Ureter (tissue), 1 donor: ENCODE measurements around the gene APP. TPM values are rescaled to one million over a fixed set of nuclear protein-coding genes. Genes with fewer than 3 reads are reported as not detected.
"Not testable (repeated sequence)": the region's sequence is repeated elsewhere in the genome, so short reads cannot be mapped to it uniquely, and the experiment has no call there.

Experiments
- DNase-seq: peaks from one replicate; pipeline ENCODE4 v3.0.0-alpha.2; 2020; ENCODE audit warnings: low spot score
- total RNA-seq: library from RNA; stranded (reverse); gene quantifications from one replicate; pipeline ENCODE4 v1.2.4, GENCODE V29; 2023
- donor health status: DM: yes; HTN: yes; CAD: no.

The APP gene
- total RNA-seq, 1 donor from 2014 or later, result 491 TPM

- DNase-seq, result no peak
Observed at GRCh38 chr21:26099610-26100219, 70.9 kb downstream of the APP start.

DNA sequence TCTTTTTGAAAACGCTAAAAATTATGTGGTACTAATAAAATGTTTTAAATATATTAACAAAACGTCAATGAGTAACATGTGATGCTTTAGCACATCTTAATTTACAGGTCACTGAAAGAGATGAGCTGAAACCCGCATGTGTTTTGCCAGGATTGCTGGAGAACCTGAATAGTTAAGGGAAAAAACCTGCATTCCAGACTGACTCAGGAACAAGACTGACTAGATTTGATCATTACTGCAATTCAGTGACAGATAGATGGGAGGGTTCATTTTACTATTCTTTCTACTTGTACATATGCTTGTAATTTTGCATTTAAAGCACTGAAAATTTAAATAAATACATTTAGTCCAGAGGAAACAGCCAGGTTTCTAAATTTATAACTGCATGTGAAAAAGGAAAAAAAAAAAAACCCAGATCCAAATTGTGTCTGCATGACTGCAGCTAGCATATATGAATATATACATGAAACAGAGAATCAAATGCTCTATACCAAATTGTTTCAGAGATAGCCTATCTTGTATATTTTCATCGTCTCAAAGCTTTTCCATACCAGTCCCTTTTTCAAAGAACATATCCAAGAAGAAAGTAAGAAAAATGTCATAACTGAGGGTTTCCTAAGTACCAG lies 71.7 kb downstream of the APP start:
- DNase-seq, result no peak

GRCh38 chr21:26097475-26097874 lies 73.1 kb downstream of the APP start:
- DNase-seq, result no peak

GRCh38 chr21:26096494-26097371 lies 73.8 kb downstream of the APP start:
- DNase-seq, result no peak

DNA sequence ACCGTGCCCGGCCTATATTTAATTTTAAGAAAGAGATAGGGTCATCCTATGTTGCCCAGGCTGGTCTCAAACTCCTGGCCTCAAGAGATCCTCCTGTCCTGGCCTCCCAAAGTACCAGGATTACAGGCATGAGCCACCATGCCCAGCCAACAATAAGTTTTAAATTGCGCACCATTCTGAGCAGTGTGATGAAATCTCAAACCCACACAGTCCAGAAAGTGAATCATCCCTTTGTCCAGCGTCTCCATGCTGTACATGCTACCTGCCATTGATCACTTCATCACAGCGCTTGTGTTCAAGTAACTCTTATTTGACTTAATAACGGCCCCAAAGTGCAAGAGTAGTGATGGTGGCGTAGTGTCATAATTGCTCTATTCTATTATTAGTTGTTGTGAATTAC lies 75.4 kb downstream of the APP start:
- no peak for DNase-seq

GRCh38 chr21:26093122-26093521 lies 77.4 kb downstream of the APP start:
- no peak for DNase-seq

- no peak for DNase-seq
Observed at GRCh38 chr21:26091480-26092018, 79.0 kb downstream of the APP start.

GRCh38 chr21:26089730-26090129 lies 80.8 kb downstream of the APP start:
- DNase-seq, result no peak

DNA sequence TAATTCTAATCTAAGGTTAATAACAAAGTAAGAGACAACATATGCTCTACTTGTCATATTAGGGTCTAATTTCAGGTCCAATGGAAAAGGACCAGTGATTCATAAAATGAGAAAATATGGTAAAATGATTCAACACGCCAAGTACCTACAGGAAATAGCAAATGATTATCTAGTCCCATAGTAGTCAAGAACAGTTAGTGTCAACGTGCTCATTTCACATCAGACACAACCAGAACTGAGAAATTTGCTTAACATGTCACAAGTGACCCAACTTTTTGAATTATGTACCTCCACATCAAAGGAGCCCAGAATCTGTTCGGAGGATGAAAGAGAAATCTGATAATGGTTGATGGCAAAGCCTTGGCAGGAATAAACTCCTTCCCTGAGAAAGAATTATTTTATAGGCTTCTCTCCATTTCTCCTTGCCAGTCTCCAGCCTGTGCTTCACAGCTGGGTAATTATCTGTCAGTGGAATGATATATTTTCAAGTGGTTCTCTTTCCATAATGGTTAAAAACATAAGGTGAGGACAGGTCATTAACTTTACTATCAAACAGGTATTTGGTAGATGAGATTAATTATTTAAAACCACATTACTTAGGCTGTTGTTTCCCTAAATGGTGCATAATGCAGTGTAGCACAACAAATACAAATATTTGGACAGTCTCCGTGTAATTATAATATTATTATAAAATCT lies 83.2 kb downstream of the APP start:
- DNase-seq, result no peak

DNA sequence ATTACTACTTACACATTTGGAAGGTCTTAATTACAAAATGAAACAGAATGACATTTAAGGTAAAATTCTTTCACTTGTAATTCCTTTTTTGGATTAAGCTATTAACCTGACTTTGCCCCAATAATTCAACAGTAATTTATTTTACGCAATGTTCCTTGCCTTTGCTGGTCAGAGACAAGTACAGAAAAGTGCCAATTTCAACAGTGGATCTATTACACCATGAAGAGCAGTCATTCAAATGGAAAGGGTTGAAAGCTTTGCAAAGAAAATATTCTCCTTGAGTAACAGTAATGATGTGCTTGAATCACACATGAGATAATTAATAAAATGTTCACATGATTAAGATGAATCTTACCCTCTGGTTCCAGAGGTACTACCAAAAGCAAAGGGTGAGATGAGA lies 84.7 kb downstream of the APP start:
- no peak for DNase-seq

DNA sequence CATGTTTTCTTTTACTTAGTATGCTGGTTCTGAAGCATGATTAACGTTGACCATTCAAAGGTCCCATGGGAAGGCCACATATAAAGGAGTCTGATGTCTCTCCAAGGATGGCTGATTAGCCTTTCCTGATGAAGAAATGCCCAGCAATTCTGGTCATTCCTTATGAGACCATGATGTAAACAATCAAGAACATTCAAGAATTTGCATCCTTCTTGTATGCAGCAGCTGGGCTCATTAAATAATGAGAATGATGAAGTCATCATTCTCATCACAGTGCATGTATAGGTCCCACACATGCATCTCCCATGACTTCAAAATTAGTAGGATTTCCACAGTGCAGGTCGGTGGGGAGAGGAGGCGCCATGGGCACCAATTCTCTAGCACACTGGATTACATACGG lies 85.4 kb downstream of the APP start:
- no peak for DNase-seq

- no peak for DNase-seq
Observed at GRCh38 chr21:26082549-26082948, 88.0 kb downstream of the APP start.

DNA sequence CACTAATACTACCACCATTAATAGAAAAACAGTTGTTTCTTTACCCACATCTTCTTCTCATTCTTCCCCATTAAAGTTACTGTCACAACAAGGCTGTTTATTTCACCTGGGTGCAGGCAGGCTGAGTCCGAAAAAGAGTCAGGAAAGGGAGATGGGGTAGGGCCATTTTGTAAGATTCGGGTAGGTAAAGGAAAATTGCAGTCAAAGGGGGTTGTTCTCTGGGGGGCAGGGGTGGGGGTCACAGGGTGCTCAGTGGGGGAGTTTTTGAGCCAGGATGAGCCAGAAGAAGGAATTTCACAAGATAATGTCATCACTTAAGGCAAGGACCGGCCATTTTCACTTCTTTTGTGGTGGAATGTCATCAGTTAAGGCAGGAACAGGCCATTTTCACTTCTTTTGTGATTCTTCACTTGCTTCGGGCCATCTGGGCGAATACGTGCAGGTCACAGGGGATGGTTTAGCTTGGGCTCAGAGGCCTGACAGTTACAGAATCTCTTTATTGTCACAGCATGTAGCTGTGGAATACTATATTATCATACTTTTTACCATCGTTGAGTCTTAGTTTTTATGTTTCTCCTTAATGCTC lies 89.3 kb downstream of the APP start:
- not testable (repeated sequence) for DNase-seq

DNA sequence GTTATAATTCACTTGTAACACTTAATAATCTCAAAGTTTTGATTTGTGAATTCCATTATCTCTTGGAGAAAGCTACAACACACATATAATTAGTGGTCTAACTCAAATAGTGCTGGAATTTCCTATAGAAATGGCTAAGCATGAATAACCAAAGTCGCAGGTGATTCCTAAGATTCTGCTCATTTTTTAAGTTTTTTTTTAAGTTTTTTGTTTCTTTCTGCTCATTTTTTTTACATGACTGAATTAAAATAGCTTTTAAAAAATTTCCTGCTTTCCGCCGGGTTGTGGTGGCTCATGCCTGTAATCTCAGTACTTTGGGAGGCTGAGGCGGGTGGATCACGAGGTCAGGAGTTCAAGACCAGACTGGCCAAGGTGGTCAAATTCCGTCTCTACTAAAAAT lies 90.4 kb downstream of the APP start:
- DNase-seq, result no peak

GRCh38 chr21:26079366-26079765 lies 91.2 kb downstream of the APP start:
- no peak for DNase-seq

GRCh38 chr21:26077521-26077920 lies 93.0 kb downstream of the APP start:
- DNase-seq, result no peak

- no peak for DNase-seq
Observed at GRCh38 chr21:26072666-26073615, 97.6 kb downstream of the APP start.

DNA sequence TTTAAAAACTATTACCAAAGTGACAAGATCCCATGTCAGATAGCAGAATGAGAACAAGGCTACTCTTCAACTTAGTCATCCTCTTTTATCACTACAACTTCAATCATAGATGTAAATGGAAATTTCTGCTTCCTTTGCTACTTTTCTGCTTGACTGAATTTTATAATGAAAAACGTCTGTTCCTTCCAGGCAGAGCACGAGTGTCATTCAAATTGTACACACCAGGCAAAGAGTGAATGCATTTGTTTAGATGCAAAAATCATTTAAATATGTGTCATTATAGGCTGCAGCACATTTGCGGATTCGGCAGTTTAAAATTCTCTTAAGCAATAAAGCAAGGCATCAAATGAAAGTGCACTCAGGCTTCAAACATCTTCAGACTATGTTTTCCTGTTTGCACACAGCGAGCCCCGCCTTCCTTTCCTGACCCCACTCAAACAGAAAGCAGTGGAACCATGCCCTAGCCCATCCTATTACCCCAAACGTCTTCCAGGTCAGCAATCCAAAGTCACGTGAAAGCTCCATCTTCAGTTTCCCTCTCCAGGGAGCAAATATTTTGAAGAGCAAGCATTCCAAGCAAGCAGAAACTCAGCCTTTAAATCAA lies 99.6 kb downstream of the APP start:
- no peak for DNase-seq

DNA sequence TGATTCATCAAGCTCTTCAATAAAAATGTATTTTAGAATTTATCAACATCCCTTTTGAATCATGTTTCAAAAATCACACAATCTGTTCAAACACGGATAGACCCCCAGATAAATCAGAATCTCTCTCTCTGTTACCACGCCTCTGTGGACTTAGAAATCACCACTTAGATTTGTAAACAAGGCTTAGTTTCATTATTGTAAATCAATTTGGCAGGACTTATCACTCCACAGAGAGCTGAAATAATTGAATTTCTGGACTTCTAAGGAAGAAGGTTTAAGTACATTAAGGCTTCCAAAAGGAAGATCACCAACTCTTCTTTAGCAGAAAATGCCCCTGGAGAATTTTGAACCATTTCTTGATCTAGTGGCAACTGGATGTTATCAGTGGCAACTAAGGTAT lies 100.4 kb downstream of the APP start:
- no peak for DNase-seq

DNA sequence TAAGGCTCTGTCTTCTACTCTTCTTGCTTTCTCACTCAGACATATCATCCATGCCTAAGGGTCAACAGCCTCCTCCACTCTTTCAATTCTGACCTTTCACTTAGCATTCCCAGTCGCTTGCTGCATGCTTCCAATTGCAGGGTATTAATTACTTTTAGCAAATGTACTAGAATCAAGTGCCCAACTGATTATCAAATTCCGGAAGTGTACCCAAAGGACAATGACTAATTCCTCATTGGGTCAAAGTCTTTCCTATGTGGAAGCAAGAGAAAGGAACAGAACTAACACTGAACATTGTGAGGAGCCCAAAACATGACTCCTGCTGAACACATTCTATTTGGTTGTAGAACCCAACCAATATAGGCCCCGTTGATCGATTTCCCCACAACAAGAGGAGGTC lies 101.8 kb downstream of the APP start:
- DNase-seq, result no peak
